HG02884 (cell line): ENCODE results near the gene LRRC40.
"Not testable (repeated sequence)": the region's sequence is repeated elsewhere in the genome, so short reads cannot be mapped to it uniquely, and the experiment has no call there.

Experiments
- ATAC-seq: cut with Tn5 transposase; IDR thresholded peaks from one replicate; pipeline ENCODE4 v1.9.1; 2021; ENCODE audit warnings: mild to moderate bottlenecking, moderate library complexity; ENCODE audit not compliant: unreplicated experiment

LRRC40 gene

GRCh38 chr1:70204139-70204538 lies 1.2 kb downstream of the LRRC40 start:
- no peak for ATAC-seq

GRCh38 chr1:70202173-70202758 lies 3.1 kb downstream of the LRRC40 start:
- ATAC-seq = peak; percentile 27

- ATAC-seq = no peak
Observed at GRCh38 chr1:70200065-70200464, 5.3 kb downstream of the LRRC40 start.

- ATAC-seq = no peak
Observed at GRCh38 chr1:70196333-70196732, 9.0 kb downstream of the LRRC40 start.

- no peak for ATAC-seq
Observed at GRCh38 chr1:70195342-70195741, 10.0 kb downstream of the LRRC40 start.

GRCh38 chr1:70194601-70195000 lies 10.8 kb downstream of the LRRC40 start:
- ATAC-seq = no peak

- ATAC-seq = not testable (repeated sequence)
Observed at GRCh38 chr1:70192446-70192845, 12.9 kb downstream of the LRRC40 start.

- no peak for ATAC-seq
Observed at GRCh38 chr1:70190180-70190579, 15.2 kb downstream of the LRRC40 start.

- ATAC-seq = no peak
Observed at GRCh38 chr1:70188522-70188921, 16.9 kb downstream of the LRRC40 start.

- ATAC-seq = not testable (repeated sequence)
Observed at GRCh38 chr1:70185181-70185580, 20.2 kb downstream of the LRRC40 start.

- no peak for ATAC-seq
Observed at GRCh38 chr1:70171512-70171911, 33.9 kb downstream of the LRRC40 start.

- ATAC-seq = no peak
Observed at GRCh38 chr1:70169018-70169839, 36.1 kb downstream of the LRRC40 start.

GRCh38 chr1:70168283-70168682 lies 37.1 kb downstream of the LRRC40 start:
- no peak for ATAC-seq

GRCh38 chr1:70164350-70164749 lies 41.0 kb downstream of the LRRC40 start:
- ATAC-seq = no peak

- no peak for ATAC-seq
Observed at GRCh38 chr1:70156529-70157120, 48.8 kb downstream of the LRRC40 start.

GRCh38 chr1:70153739-70154138 lies 51.6 kb downstream of the LRRC40 start:
- no peak for ATAC-seq

GRCh38 chr1:70150444-70150843 lies 54.9 kb downstream of the LRRC40 start:
- no peak for ATAC-seq

- no peak for ATAC-seq
Observed at GRCh38 chr1:70146488-70146887, 58.9 kb downstream of the LRRC40 start.

GRCh38 chr1:70143048-70143659 lies 62.2 kb downstream of the LRRC40 start:
- ATAC-seq = no peak

- no peak for ATAC-seq
Observed at GRCh38 chr1:70142075-70142474, 63.3 kb downstream of the LRRC40 start.

- no peak for ATAC-seq
Observed at GRCh38 chr1:70140894-70141293, 64.5 kb downstream of the LRRC40 start.

GRCh38 chr1:70140343-70140742 lies 65.0 kb downstream of the LRRC40 start:
- ATAC-seq = no peak
